ENCODE data around the gene PDXK. TPM values are rescaled to one million over a fixed set of nuclear protein-coding genes. Genes with fewer than 3 reads are reported as not detected.
A peak's percentile ranks its signal among the peaks of the same experiment; 100 is the strongest.

Gene PDXK
- polyA plus RNA-seq, 3 donors: 128 to 214 (median 210) TPM

GRCh38 chr21:43786807-43787440 lies 68.0 kb downstream of the PDXK start:
- H3K9me3 Mint-ChIP-seq: peaks cover 0 to 3% (median 0%) of the 10 kb centered on the region in 7 donors
- H3K4me1 ChIP-seq (ENCODE audit: control insufficient read depth in 1 of 2, insufficient read depth in 2 of 2, low read length in 2 of 2): peaks cover 23 to 30% of the 10 kb centered on the region in 2 donors
- no peak for TF ChIP-seq CTCF (IDR thresholded peaks at IDR 0.05)
- WGBS (ENCODE audit: insufficient coverage): 93% methylated on average over 38 of the region's 38 CpGs
- peaks cover 25% of the 10 kb centered on the region for H3K79me2 ChIP-seq (ENCODE audit: insufficient read depth, low read length)
- no peak for DNase-seq
- intact Hi-C loops (cut with micrococcal nuclease): loop anchor here in 1 of 2 donors (5.0 to 10.0 kb wide), 2 partner anchors 60 to 548 kb away; partner anchors contain the start of gene CFAP410
- peaks cover 0 to 5% (median 2%) of the 10 kb centered on the region in 3 donors for H3K27me3 Mint-ChIP-seq (ENCODE audit: low read depth in 3 of 3)
- no peak overlapping the region for H3K4me3 Mint-ChIP-seq
- H4K20me1 ChIP-seq (ENCODE audit: insufficient read depth, low read length): peaks cover 10% of the 10 kb centered on the region
- H3K27me3 ChIP-seq (ENCODE audit: control insufficient read depth in 2 of 2, insufficient read depth in 2 of 2, low read length in 2 of 2): no peaks in the 10 kb centered on the region
- H3K27ac Mint-ChIP-seq: no peak overlapping the region
- peaks cover 5 to 6% of the 10 kb centered on the region in 2 donors for H3K36me3 Mint-ChIP-seq
- H3K27ac ChIP-seq (ENCODE audit: low read depth in 1 of 2, low read length in 2 of 2): no peak overlapping the region
- peaks cover 30% of the 10 kb centered on the region for H3K4me1 Mint-ChIP-seq
- no peak overlapping the region for H2AFZ ChIP-seq (ENCODE audit: insufficient read depth, low read depth, low read length, poor library complexity, severe bottlenecking)
- no peaks in the 10 kb centered on the region for H3K9me3 ChIP-seq (replicated peaks in 1 of 2; ENCODE audit: control insufficient read depth in 1 of 2, insufficient read depth in 1 of 2, low read length in 2 of 2)
- no peak overlapping the region for H3K9ac ChIP-seq (ENCODE audit: insufficient read depth, low read length, poor library complexity, severe bottlenecking)
- peaks cover 0 to 5% of the 10 kb centered on the region in 2 donors for H3K36me3 ChIP-seq (replicated peaks in 1 of 2; ENCODE audit: control insufficient read depth in 1 of 2, insufficient read depth in 2 of 2, low read length in 2 of 2)
- no peak overlapping the region for H3K4me2 ChIP-seq (replicated peaks; ENCODE audit: extremely low read depth, low read length, poor library complexity, severe bottlenecking)
- H3K4me3 ChIP-seq (replicated peaks in 1 of 3; ENCODE audit: low read depth in 2 of 3, low read length in 3 of 3): no peak overlapping the region

- Histone ChIP-seq H3K27ac (ENCODE audit: low read depth in 1 of 2, low read length in 2 of 2) (peak within 1 kb of the TSS; percentile 71 to 82), H3K4me2 (replicated peaks; ENCODE audit: extremely low read depth, low read length, poor library complexity, severe bottlenecking) (peak within 1 kb of the TSS; percentile 94), H3K9me3 (replicated peaks in 1 of 2; ENCODE audit: control insufficient read depth in 1 of 2, insufficient read depth in 1 of 2, low read length in 2 of 2) (no peaks in the 10 kb centered on the region), H3K79me2 (ENCODE audit: insufficient read depth, low read length) (peaks cover 29% of the 10 kb centered on the region), H4K20me1 (ENCODE audit: insufficient read depth, low read length) (peaks cover 32% of the 10 kb centered on the region), H2AFZ (ENCODE audit: insufficient read depth, low read depth, low read length, poor library complexity, severe bottlenecking) (peak within 1 kb of the TSS; percentile 87), H3K27me3 (ENCODE audit: control insufficient read depth in 2 of 2, insufficient read depth in 2 of 2, low read length in 2 of 2) (no peaks in the 10 kb centered on the region), H3K9ac (ENCODE audit: insufficient read depth, low read length, poor library complexity, severe bottlenecking) (peak within 1 kb of the TSS; percentile 73), H3K4me1 (ENCODE audit: control insufficient read depth in 1 of 2, insufficient read depth in 2 of 2, low read length in 2 of 2) (peaks cover 19 to 21% of the 10 kb centered on the region in 2 donors), H3K4me3 (replicated peaks in 1 of 3; ENCODE audit: low read depth in 2 of 3, low read length in 3 of 3) (peak within 1 kb of the TSS; percentile 66 to 80 (median 66)), H3K36me3 (replicated peaks in 1 of 2; ENCODE audit: control insufficient read depth in 1 of 2, insufficient read depth in 2 of 2, low read length in 2 of 2) (peaks cover 0 to 31% of the 10 kb centered on the region in 2 donors)
- peak; percentile 99 for TF ChIP-seq CTCF (IDR thresholded peaks at IDR 0.05)
- WGBS (ENCODE audit: insufficient coverage): under 1% methylated on average over 83 of the region's 83 CpGs
- H3K9me3 Mint-ChIP-seq: peaks cover 0 to 3% (median 0%) of the 10 kb centered on the region in 7 donors
- intact Hi-C loops (cut with micrococcal nuclease): loop anchor here in 1 of 2 donors (5.0 to 10.0 kb wide), 2 partner anchors 62 to 545 kb away; partner anchors contain the start of gene CFAP410
- H3K4me1 Mint-ChIP-seq: peaks cover 18% of the 10 kb centered on the region
- H3K27ac Mint-ChIP-seq: peak within 1 kb of the TSS; percentile 81 to 95 (median 89)
- peak within 1 kb of the TSS; percentile 86 to 91 for H3K4me3 Mint-ChIP-seq
- DNase-seq: peak; percentile 83 to 90 (median 86)
- peaks cover 0 to 4% (median 2%) of the 10 kb centered on the region in 3 donors for H3K27me3 Mint-ChIP-seq (ENCODE audit: low read depth in 3 of 3)
- peaks cover 19 to 28% of the 10 kb centered on the region in 2 donors for H3K36me3 Mint-ChIP-seq
These were observed 70.5 kb downstream of the PDXK start, which contains the start of gene RRP1 for GRCh38 chr21:43789276-43790009. TSS of gene RRP1 (plus strand) at chr21:43789577. CDS start at chr21:43789630, 53 bp downstream.

Data from CD14-positive monocyte (primary cell).